OCI-LY7 (cell line): ENCODE data around the gene BCL2L12.

ENCODE experiments used
- EZH2phosphoT487 ChIP-seq: fragments of 200-600 bp; sonication (generic); IDR thresholded peaks from 2 replicates; pipeline ENCODE4 v1.6.1; 2018; ENCODE audit warnings: low read depth, borderline replicate concordance, mild to moderate bottlenecking, mixed run types, antibody characterized with exemption, low read length, moderate library complexity, mixed read lengths
- TF ChIP-seq, protein P1 (sequence below): fragments of 200-600 bp; sonication (generic); conservative IDR thresholded peaks from 2 replicates; pipeline ENCODE4 v1.5.1; 2014; ENCODE audit warnings: mild to moderate bottlenecking, antibody characterized with exemption, low read length, moderate library complexity, mixed read lengths

DNA sequence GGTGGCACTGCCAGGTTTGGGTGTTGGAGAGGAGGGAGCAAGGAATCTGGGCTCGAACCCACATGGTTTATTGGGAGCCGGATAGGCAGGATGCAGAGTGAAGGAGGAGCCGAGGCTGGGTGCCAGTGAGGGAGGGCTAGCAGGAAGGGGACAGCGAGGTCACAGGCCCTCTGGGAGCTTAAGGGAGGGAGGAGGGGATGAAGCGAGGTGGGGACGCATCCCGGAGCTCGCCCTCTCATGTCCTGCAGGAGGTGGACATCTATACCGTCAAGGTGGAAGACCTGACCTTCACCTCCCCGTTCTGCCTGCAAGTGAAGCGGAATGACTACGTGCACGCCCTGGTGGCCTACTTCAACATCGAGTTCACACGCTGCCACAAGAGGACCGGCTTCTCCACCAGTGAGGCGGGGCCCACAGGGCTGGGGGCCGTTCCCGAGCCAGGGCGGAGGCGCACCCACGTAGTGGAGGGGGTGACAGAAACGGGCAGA is 20.2 kb downstream of the BCL2L12 start:
- TF ChIP-seq, protein P1, sequence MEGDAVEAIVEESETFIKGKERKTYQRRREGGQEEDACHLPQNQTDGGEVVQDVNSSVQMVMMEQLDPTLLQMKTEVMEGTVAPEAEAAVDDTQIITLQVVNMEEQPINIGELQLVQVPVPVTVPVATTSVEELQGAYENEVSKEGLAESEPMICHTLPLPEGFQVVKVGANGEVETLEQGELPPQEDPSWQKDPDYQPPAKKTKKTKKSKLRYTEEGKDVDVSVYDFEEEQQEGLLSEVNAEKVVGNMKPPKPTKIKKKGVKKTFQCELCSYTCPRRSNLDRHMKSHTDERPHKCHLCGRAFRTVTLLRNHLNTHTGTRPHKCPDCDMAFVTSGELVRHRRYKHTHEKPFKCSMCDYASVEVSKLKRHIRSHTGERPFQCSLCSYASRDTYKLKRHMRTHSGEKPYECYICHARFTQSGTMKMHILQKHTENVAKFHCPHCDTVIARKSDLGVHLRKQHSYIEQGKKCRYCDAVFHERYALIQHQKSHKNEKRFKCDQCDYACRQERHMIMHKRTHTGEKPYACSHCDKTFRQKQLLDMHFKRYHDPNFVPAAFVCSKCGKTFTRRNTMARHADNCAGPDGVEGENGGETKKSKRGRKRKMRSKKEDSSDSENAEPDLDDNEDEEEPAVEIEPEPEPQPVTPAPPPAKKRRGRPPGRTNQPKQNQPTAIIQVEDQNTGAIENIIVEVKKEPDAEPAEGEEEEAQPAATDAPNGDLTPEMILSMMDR, result no peak
- TF ChIP-seq EZH2phosphoT487, result no peak
